Right cardiac atrium (tissue), 5 donors: ENCODE data around the gene MTA3. TPM values are rescaled to one million over a fixed set of nuclear protein-coding genes. Genes with fewer than 3 reads are reported as not detected.
"Not testable (repeated sequence)": the region's sequence is repeated elsewhere in the genome, so short reads cannot be mapped to it uniquely, and the experiment has no call there.

Source experiments
- ATAC-seq, 2 donors: fragments of 200-7000 bp; cut with Tn5 transposase; one replicate each; pipeline versions ENCODE4 v1.8.0 to v1.9.1; 2020; ENCODE audit warnings: moderate library complexity in 2 of 2, mild to moderate bottlenecking in 1 of 2
- DNase-seq, 3 donors: peaks; one replicate each; pipeline ENCODE4 v3.0.0-alpha.2; 2020
- H3K27ac ChIP-seq: one replicate; pipeline ENCODE4 v1.5.1; 2013; ENCODE audit warnings: mild to moderate bottlenecking, low read length, control low read depth, moderate library complexity
- H3K27me3 ChIP-seq: one replicate; pipeline ENCODE4 v1.6.1; 2013; ENCODE audit not compliant: control insufficient read depth, insufficient read depth
- H3K4me1 ChIP-seq: one replicate; pipeline ENCODE4 v1.6.1; 2013; ENCODE audit warnings: low read length; ENCODE audit not compliant: control insufficient read depth, insufficient read depth
- H3K4me3 ChIP-seq: one replicate; pipeline ENCODE4 v1.5.1; 2013; ENCODE audit warnings: low read length, control low read depth
- H3K9me3 ChIP-seq: one replicate; pipeline ENCODE4 v1.6.1; 2013; ENCODE audit warnings: low read length; ENCODE audit not compliant: control insufficient read depth
- WGBS: extraction: QIAGEN DNeasy Blood & Tissue Kit; methylation state at CpG from one replicate; pipeline ENCODE4 v1.1.7; 2013; 5-methylcytosine and 5-hydroxymethylcytosine counted together
- intact Hi-C, 4 donors: fragments of 100-400 bp; cut with DNase I; formaldehyde crosslinking; loops; one replicate each; pipeline versions ENCODE4 v1.11.0 to v1.14.0; 2022 to 2023
- polyA plus RNA-seq: library from polyadenylated mRNA; stranded (reverse); fragments of 200-250 nt; gene quantifications from one replicate; pipeline ENCODE4 v1.2.3, GENCODE V29; 2013
- total RNA-seq, 4 donors: library from RNA; stranded (reverse); fragmentation: NEBNext Ultra II Directional; extraction: Animal tissue kit (Norgen Biotek cat#: 25700); gene quantifications; one replicate each; pipeline ENCODE4 v1.2.1, GENCODE V29; 2021
- donor health status: healthy with polysubstance abuse.
- donor health status: DM: no; HTN: yes; CAD: no.
- donor health status: DM: no; HTN: no; CAD: no.
- donor health status: DM: no; HTN: yes; CAD: no; lungs with severe emphysema.
- donor health status: DM: yes; HTN: yes; CAD: no.

MTA3 gene
- total and polyA plus RNA-seq, 5 donors: 24.6 to 31.0 (median 27.6) TPM

DNA sequence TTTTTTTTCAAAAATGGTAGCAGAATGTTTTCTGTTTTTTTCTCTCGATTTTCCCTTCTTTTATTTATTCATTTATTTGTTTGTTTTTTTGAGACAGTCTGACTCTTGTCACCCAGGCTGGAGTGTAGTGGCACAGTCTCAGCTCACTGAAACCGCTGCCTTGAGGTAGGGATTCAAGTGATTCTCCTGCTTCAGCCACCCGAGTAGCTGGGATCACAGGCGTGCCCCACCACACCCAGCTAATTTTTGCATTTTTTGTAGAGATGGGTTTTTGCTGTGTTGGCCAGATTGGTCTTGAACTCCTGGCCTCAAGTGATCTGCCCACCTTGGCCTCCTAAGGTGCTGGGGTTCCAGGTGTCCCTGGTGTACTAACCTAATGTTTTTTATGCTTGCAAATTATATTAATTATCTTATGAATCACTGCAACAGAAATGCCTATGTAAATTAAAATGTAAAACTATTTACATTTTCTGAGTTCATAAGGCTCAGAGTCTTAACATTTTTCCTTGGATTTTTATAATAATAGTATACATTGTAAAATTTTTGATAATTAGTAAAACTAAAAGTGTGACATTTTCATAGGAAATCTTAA is 19.2 kb downstream of the MTA3 start:
- intact Hi-C loops: no loop called here
- ATAC-seq (no peak), DNase-seq (no peak)
- H3K27me3 ChIP-seq: no peaks in the 10 kb centered on the region
- H3K9me3 ChIP-seq: no peaks in the 10 kb centered on the region
- WGBS: 95% methylated on average over 4 of the region's 4 CpGs
- no peak overlapping the region for H3K4me3 ChIP-seq
- no peaks in the 10 kb centered on the region for H3K4me1 ChIP-seq
- H3K27ac ChIP-seq: no peak overlapping the region

DNA sequence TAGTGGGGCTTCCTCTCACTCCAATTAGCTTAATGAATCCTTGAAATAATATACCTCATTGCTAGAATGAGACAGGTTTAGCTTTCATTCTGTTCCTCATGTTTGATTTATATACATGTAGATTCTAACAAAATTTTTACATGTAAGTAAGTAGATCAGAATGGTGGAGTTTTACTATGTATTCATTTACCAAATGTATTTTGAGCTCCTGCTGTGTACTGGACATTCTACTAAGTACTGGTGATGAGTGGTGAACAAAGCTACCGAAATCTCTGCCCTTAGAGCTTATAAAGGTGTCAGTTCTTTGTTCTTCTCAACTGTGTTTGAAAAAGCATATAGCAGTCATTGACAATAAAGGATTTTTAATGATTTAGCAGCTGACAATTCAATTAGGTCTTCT is 19.7 kb downstream of the MTA3 start:
- DNase-seq (no peak), ATAC-seq (no peak)
- Histone ChIP-seq H3K9me3 (no peaks in the 10 kb centered on the region), H3K4me1 (no peaks in the 10 kb centered on the region), H3K4me3 (no peak overlapping the region), H3K27me3 (no peaks in the 10 kb centered on the region), H3K27ac (no peak overlapping the region)
- 100% methylated on average over 1 of the region's 1 CpG for WGBS
- intact Hi-C loops: no loop called here

DNA sequence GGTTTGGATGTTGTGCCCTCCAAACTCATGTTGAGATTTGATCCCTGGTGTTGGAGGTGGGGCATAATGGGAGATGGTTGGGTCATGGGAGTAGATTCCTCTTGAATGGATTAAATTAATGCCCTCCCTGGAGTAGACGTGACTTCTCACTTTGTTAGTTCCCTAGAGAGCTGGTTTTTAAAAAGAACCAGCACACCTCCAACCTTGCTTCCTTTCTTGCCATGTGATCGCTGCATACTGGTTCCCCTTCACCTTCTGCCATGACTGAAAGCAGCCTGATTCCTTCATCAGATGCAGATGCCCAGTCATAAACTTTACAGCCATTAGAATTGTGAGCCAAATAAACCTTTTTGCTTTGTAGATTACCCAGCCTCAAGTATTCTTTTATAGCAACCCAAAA is 21.7 kb downstream of the MTA3 start:
- Histone ChIP-seq H3K27ac (no peak overlapping the region), H3K4me1 (no peaks in the 10 kb centered on the region), H3K27me3 (no peaks in the 10 kb centered on the region), H3K9me3 (no peaks in the 10 kb centered on the region), H3K4me3 (no peak overlapping the region)
- ATAC-seq (no peak), DNase-seq (no peak)
- 90% methylated on average over 2 of the region's 2 CpGs for WGBS
- intact Hi-C loops: no loop called here

DNA sequence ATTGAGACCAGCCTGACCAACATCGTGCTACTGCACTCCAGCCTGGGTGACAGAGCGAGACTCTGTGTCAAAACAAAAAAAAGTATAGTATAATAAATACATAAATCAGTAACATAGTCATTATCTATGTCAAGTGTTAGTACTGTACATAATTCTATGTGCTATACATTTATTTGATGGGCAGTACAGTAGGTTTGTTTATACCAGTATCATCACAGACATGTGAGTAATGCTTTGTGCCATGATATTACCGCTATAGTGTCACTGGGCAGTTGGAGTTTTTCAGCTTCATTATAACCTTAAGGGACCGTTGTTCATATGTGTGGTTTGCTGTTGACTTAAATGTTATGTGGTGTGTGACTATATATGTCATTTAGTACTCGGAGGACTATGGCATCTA is 24.9 kb downstream of the MTA3 start:
- H3K9me3 ChIP-seq: no peaks in the 10 kb centered on the region
- no peak overlapping the region for H3K27ac ChIP-seq
- no peak for DNase-seq
- no peaks in the 10 kb centered on the region for H3K27me3 ChIP-seq
- WGBS: 94% methylated on average over 5 of the region's 5 CpGs
- no peak for ATAC-seq
- intact Hi-C loops: no loop called here
- H3K4me3 ChIP-seq: no peak overlapping the region
- H3K4me1 ChIP-seq: no peaks in the 10 kb centered on the region

DNA sequence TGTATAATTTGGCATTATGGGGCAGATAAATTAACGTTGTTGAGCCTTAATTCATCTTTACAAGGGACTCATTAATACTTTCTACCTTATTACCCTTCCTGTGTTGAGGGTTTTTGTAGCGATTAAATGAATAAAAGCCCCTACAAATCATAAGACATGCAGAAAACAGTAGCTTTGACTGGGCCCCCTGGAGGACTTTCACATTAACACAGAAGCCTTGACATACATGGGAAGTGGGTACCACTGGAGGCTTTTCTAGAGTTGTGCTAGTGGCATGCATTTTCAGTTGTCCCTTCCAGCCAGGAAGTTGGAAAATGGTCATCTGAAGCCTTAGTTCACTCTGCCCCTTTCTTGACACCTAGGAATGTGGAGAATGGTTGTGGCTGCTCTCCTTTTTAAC is 30.2 kb downstream of the MTA3 start:
- 89% methylated on average over 2 of the region's 2 CpGs for WGBS

DNA sequence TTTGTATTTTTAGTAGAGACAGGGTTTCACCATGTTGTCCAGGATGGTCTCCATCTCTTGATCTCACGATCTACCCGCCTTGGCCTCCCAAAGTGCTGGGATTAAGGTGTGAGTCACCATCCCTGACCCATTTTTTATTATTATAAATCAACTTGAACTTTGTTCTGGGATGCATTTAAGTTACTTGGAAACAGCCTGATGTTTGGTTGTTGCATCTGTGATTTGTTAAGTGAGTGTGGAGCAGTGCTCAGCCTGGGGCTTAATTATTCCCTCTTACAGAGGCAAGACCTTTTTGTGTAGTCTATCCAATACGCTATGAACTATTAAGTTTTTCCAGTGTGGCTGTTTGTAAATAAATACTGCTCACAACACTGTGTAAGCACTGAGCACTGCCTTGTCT is 32.6 kb downstream of the MTA3 start:
- 100% methylated on average over 3 of the region's 3 CpGs for WGBS

More for the DNA sequence above, 30.2 kb downstream of the MTA3 start:
- no peaks in the 10 kb centered on the region for H3K4me1 ChIP-seq
- no peak overlapping the region for H3K27ac ChIP-seq
- H3K9me3 ChIP-seq: no peaks in the 10 kb centered on the region
- DNase-seq (no peak), ATAC-seq (no peak)
- no peaks in the 10 kb centered on the region for H3K27me3 ChIP-seq
- intact Hi-C loops: no loop called here
- H3K4me3 ChIP-seq: no peak overlapping the region

DNA sequence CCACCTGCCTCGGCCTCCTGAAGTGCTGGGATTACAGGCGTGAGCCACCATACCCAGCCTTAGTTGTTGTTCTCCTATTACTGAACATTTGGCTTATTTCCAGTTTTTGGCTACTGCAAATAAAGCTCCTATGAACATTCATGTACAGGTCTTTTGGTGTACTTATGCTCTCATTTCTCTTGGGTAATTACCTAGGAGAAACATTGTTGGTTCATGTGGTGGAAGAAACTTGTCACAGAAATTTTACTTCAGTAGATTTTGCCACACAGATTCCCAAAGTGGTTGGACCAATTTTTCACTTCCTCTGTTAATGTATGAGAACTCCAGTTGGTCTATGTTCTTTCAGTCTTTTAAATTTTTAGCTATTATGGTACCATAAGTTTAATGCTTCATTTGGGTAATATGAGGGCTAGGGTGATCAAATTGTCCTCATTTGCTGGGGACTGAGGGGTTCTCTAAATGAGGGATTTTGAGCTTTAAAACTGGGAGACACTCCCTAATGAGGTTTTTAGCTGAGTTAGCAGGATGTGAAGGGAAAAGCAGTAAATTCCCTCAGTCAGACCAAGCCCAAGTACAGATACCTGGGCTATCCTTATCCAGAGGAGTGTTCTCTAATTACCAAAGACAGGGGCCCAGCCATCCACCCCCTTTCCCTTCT is 33.9 kb downstream of the MTA3 start:
- intact Hi-C loops: no loop called here
- 93% methylated on average over 2 of the region's 2 CpGs for WGBS

More for the DNA sequence above, 32.6 kb downstream of the MTA3 start:
- H3K27me3 ChIP-seq: no peaks in the 10 kb centered on the region
- no peak for DNase-seq
- intact Hi-C loops: no loop called here
- ATAC-seq: no peak
- H3K4me1 ChIP-seq: no peaks in the 10 kb centered on the region
- no peaks in the 10 kb centered on the region for H3K9me3 ChIP-seq
- no peak overlapping the region for H3K4me3 ChIP-seq
- no peak overlapping the region for H3K27ac ChIP-seq

DNA sequence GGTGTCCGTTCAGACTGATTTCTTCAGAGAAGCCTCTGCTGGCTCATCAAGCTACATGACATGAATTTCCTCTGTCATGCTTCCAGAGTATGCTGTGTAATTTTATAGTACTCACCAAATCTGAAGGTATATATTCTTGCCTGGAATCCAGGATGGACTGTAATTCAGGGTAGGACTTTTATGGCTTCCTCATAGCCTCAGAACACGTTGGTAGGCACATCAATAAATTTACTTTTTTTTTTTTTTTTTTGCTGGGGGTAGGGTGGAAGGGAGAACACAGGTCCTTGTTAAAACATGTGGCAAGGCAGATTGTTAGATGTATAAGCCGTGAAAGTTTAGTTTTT is 34.4 kb downstream of the MTA3 start:
- Histone ChIP-seq H3K4me1 (no peaks in the 10 kb centered on the region), H3K27me3 (no peaks in the 10 kb centered on the region), H3K27ac (no peak overlapping the region), H3K4me3 (no peak overlapping the region), H3K9me3 (no peaks in the 10 kb centered on the region)
- intact Hi-C loops: no loop called here
- ATAC-seq (no peak), DNase-seq (no peak)
- 69% methylated on average over 3 of the region's 3 CpGs for WGBS

More for the DNA sequence above, 33.9 kb downstream of the MTA3 start:
- Histone ChIP-seq H3K4me1 (no peaks in the 10 kb centered on the region), H3K4me3 (no peak overlapping the region), H3K27ac (no peak overlapping the region), H3K9me3 (no peaks in the 10 kb centered on the region), H3K27me3 (no peaks in the 10 kb centered on the region)
- ATAC-seq (no peak), DNase-seq (no peak)

DNA sequence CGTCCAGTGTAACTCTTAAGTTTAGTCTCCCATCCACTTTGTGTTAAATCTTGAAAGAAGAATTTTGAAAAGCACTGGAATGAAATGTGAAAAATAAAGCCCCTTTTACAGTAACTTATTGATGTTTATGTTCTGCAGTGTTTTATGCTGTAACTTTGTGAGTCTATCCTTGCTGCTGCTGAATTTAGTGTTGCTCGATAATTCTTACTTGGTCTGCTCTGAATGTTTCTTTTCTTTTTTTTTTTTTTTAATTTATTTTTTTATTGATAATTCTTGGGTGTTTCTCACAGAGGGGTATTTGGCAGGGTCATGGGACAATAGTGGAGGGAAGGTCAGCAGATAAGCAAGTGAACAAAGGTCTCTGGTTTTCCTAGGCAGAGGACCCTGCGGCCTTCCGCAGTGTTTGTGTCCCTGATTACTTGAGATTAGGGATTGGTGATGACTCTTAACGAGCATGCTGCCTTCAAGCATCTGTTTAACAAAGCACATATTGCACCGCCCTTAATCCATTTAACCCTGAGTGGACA is 36.0 kb downstream of the MTA3 start:
- H3K9me3 ChIP-seq, intact Hi-C loops, H3K27ac ChIP-seq, H3K4me1 ChIP-seq, DNase-seq, H3K4me3 ChIP-seq, H3K27me3 ChIP-seq, ATAC-seq: not testable (repeated sequence)
- 81% methylated on average over 6 of the region's 6 CpGs for WGBS

DNA sequence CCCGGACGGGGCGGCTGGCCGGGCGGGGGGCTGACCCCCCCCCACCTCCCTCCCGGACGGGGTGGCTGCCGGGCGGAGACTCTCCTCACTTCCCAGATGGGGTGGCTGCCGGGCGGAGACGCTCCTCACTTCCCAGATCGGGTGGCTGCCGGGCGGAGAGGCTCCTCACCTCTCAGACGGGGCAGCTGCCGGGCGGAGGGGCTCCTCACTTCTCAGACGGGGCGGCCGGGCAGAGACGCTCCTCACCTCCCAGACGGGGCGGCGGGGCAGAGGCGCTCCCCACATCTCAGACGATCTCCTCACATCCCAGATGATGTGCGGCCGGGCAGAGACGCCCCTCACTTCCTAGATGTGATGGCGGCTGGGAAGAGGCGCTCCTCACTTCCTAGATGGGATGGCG is 37.7 kb downstream of the MTA3 start:
- ATAC-seq, H3K27ac ChIP-seq, H3K27me3 ChIP-seq, H3K4me1 ChIP-seq, intact Hi-C loops, DNase-seq, H3K9me3 ChIP-seq, H3K4me3 ChIP-seq: not testable (repeated sequence)
- WGBS: 97% methylated on average over 28 of the region's 33 CpGs

DNA sequence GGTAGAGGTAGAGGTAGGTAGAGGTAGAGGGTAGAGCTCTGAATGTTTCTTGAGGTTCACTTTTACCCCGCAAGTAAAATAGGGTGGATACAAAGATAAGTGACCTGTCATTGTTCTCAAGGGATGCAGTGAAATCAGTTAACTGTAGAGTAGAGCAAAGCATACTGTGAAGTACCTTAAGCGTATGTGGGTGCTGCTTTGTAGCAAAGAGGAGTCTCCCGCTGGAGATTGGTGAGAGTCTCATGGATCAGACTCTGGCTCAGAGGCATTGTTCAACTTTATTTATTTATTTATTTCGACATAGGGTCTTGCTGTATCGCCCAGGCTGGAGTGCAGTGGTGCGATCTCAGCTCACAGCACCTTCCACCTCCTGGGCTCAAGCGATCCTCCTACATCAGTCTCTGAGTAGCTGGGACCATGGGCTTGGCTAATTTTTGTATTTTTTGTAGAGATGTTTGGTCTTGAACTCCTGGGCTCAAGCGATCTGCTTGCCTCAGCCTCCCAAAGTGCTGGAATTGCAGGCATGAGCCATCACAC is 38.7 kb downstream of the MTA3 start:
- Histone ChIP-seq H3K27ac (no peak overlapping the region), H3K4me1 (no peaks in the 10 kb centered on the region), H3K4me3 (no peak overlapping the region), H3K27me3 (no peaks in the 10 kb centered on the region), H3K9me3 (no peaks in the 10 kb centered on the region)
- DNase-seq (no peak), ATAC-seq (no peak)
- WGBS: 97% methylated on average over 8 of the region's 8 CpGs
- intact Hi-C loops: no loop called here
